HepG2 (cell line): ENCODE results near the gene TNFRSF25. TPM values are rescaled to one million over a fixed set of nuclear protein-coding genes. Genes with fewer than 3 reads are reported as not detected.

Experiments
- BRD4 ChIP-seq: sonication (generic); formaldehyde crosslinking; IDR thresholded peaks from 2 replicates; pipeline ENCODE4 v1.4.0; 2020; ENCODE audit warnings: missing genetic modification reagents
- CEBPG ChIP-seq: IDR thresholded peaks from 2 replicates; pipeline ENCODE4 v1.6.1; 2016
- FOXC1 ChIP-seq: sonication (generic); formaldehyde crosslinking; IDR thresholded peaks from 2 replicates; pipeline ENCODE4 v1.8.0; 2022; ENCODE audit warnings: mild to moderate bottlenecking, missing genetic modification reagents, borderline replicate concordance
- FOXM1 ChIP-seq: sonication (generic); formaldehyde crosslinking; IDR thresholded peaks from 2 replicates; pipeline ENCODE4 v1.5.0; 2020; ENCODE audit warnings: missing genetic modification reagents
- POGK ChIP-seq: sonication (generic); formaldehyde crosslinking; conservative IDR thresholded peaks from 2 replicates; pipeline ENCODE4 v1.8.0; 2022; ENCODE audit warnings: mild to moderate bottlenecking, moderate library complexity, missing genetic modification reagents
- SALL1 ChIP-seq: sonication (generic); formaldehyde crosslinking; IDR thresholded peaks from 2 replicates; pipeline ENCODE4 v1.8.0; 2022; ENCODE audit warnings: mild to moderate bottlenecking, missing genetic modification reagents
- SAP130 ChIP-seq: IDR thresholded peaks from 2 replicates; pipeline ENCODE4 v1.6.1; 2016; ENCODE audit warnings: low read depth
- SNAPC4 ChIP-seq: sonication (generic); formaldehyde crosslinking; IDR thresholded peaks from 2 replicates; pipeline ENCODE4 v1.4.0; 2020; ENCODE audit warnings: mild to moderate bottlenecking, missing genetic modification reagents
- TARDBP ChIP-seq: sonication (generic); formaldehyde crosslinking; IDR thresholded peaks from 2 replicates; pipeline ENCODE4 v1.8.0; 2022; ENCODE audit warnings: mild to moderate bottlenecking, missing genetic modification reagents
- ZBTB7A ChIP-seq: sonication (generic); formaldehyde crosslinking; IDR thresholded peaks from 2 replicates; pipeline ENCODE4 v1.8.0; 2022; ENCODE audit warnings: mild to moderate bottlenecking, missing genetic modification reagents
- ZNF18 ChIP-seq: sonication (generic); formaldehyde crosslinking; IDR thresholded peaks from 2 replicates; pipeline ENCODE4 v1.8.0; 2022; ENCODE audit warnings: mild to moderate bottlenecking, missing genetic modification reagents; ENCODE audit not compliant: insufficient replicate concordance
- ZNF205 ChIP-seq: IDR thresholded peaks from 2 replicates; pipeline ENCODE4 v1.6.1; 2018; ENCODE audit warnings: missing biosample characterization, missing genetic modification reagents
- ZNF609 ChIP-seq: sonication (generic); formaldehyde crosslinking; IDR thresholded peaks from 2 replicates; pipeline ENCODE4 v1.4.0; 2020; ENCODE audit warnings: mild to moderate bottlenecking, missing genetic modification reagents, borderline replicate concordance
- ZNF788 ChIP-seq: sonication (generic); formaldehyde crosslinking; IDR thresholded peaks from 2 replicates; pipeline ENCODE4 v1.5.0; 2020; ENCODE audit warnings: mild to moderate bottlenecking, missing genetic modification reagents, borderline replicate concordance
- polyA plus RNA-seq, 8 experiments: library from polyadenylated mRNA; depleted of rRNA in 3 of 8; stranded (reverse) in 7 of 8; unstranded in 1 of 8; fragments of >200 nt; fragmentation: Illumina TruSeq in 4 of 8; extraction: Trizol in 4 of 8; gene quantifications; 2 replicates each; pipeline versions ENCODE4 v1.2.1 to v1.2.3, GENCODE V29; 2011 to 2016; ENCODE audit warnings: low read depth in 4 of 8, missing spikeins in 1 of 8, mixed read lengths in 1 of 8; ENCODE audit not compliant: insufficient read depth in 1 of 8
- total RNA-seq, 5 experiments: library from RNA; depleted of rRNA; stranded (reverse); fragments of >200 nt; fragmentation: Illumina TruSeq; extraction: Trizol; gene quantifications; 2 replicates each; pipeline ENCODE4 v1.2.3, GENCODE V29; 2016; ENCODE audit warnings: low read depth in 1 of 5

Gene TNFRSF25
- total and polyA plus RNA-seq, 2 of the 13 experiments (the other 11 are each of a cell fraction or from before 2014, with no cell fraction given) = 1.4 to 1.5 TPM

GRCh38 chr1:6490181-6491080 lies 24.5 kb upstream of the TNFRSF25 start (continued):
- peak; percentile 36; the same call in 1 of the 2 replicates for TF ChIP-seq ZNF609 (CRISPR knock-in tag)
- TF ChIP-seq ZBTB7A (CRISPR knock-in tag) = peak; percentile 45; the same call in 1 of the 2 replicates
- peak; percentile 19 for TF ChIP-seq ZNF205 (CRISPR knock-in tag)
- peak; percentile 25 for TF ChIP-seq ZNF18 (CRISPR knock-in tag)
- TF ChIP-seq CEBPG (CRISPR knock-in tag) = 0 out of 2 replicates have a peak, but pooled peaks have one; percentile 12
- peak; percentile 45; the same call in 1 of the 2 replicates for TF ChIP-seq ZNF788
- TF ChIP-seq SAP130 (CRISPR knock-in tag) = peak; percentile 57
- TF ChIP-seq SNAPC4 (CRISPR knock-in tag) = peak; percentile 3; the same call in 1 of the 2 replicates
- peak; percentile 22; the same call in 1 of the 2 replicates for TF ChIP-seq FOXC1
- TF ChIP-seq FOXM1 (CRISPR knock-in tag) = no peak
- TF ChIP-seq BRD4 (CRISPR knock-in tag) = 0 out of 2 replicates have a peak, but pooled peaks have one; percentile 2
- peak; percentile 68 for TF ChIP-seq TARDBP (CRISPR knock-in tag)
- peak; percentile 83; the same call in 1 of the 2 replicates for TF ChIP-seq POGK
- TF ChIP-seq SALL1 = peak; percentile 54
